HG02852 (cell line): ENCODE results near the gene PSMB10.
"Not testable (repeated sequence)": the region's sequence is repeated elsewhere in the genome, so short reads cannot be mapped to it uniquely, and the experiment has no call there.

Experiments used
- ATAC-seq: cut with Tn5 transposase; IDR thresholded peaks from one replicate; pipeline ENCODE4 v1.9.1; 2021; ENCODE audit warnings: mild to moderate bottlenecking, moderate library complexity; ENCODE audit not compliant: unreplicated experiment

The PSMB10 gene

GRCh38 chr16:67928147-67928546, 8.5 kb downstream of the PSMB10 start:
- no peak for ATAC-seq

- no peak for ATAC-seq
These were observed 9.3 kb downstream of the PSMB10 start for GRCh38 chr16:67927131-67927941.

GRCh38 chr16:67926181-67926750, 10.4 kb downstream of the PSMB10 start:
- ATAC-seq, result no peak

- ATAC-seq, result no peak
These were observed 12.3 kb downstream of the PSMB10 start for GRCh38 chr16:67924140-67924906.

GRCh38 chr16:67923414-67924116, 13.1 kb downstream of the PSMB10 start:
- ATAC-seq, result no peak

GRCh38 chr16:67922740-67923139, 13.9 kb downstream of the PSMB10 start:
- no peak for ATAC-seq

- no peak for ATAC-seq
These were observed 14.4 kb downstream of the PSMB10 start for GRCh38 chr16:67922221-67922620.

- no peak for ATAC-seq
These were observed 16.9 kb downstream of the PSMB10 start for GRCh38 chr16:67919622-67920221.

- no peak for ATAC-seq
These were observed 18.8 kb downstream of the PSMB10 start for GRCh38 chr16:67917852-67918236.

- no peak for ATAC-seq
These were observed 19.4 kb downstream of the PSMB10 start for GRCh38 chr16:67917140-67917851.

- no peak for ATAC-seq
These were observed 20.6 kb downstream of the PSMB10 start for GRCh38 chr16:67915831-67916723.

GRCh38 chr16:67915496-67915769, 21.2 kb downstream of the PSMB10 start:
- ATAC-seq, result not testable (repeated sequence)

GRCh38 chr16:67914758-67915495, 21.7 kb downstream of the PSMB10 start:
- ATAC-seq, result no peak

GRCh38 chr16:67910158-67910557, 26.5 kb downstream of the PSMB10 start:
- no peak for ATAC-seq

GRCh38 chr16:67909056-67909742, 27.5 kb downstream of the PSMB10 start:
- ATAC-seq, result no peak

- ATAC-seq, result no peak
These were observed 29.1 kb downstream of the PSMB10 start for GRCh38 chr16:67907397-67908180.

GRCh38 chr16:67902831-67903230, 33.8 kb downstream of the PSMB10 start:
- no peak for ATAC-seq
